Nephron (organoid): ENCODE measurements around the gene FASLG.

Source experiments
- H3K27ac Mint-ChIP-seq, 3 experiments: 2 replicates each; pipeline ENCODE4 v1.8.0; 2020; ENCODE audit warnings: mixed read lengths in 3 of 3, mild to moderate bottlenecking in 2 of 3, moderate library complexity in 1 of 3
- H3K27me3 Mint-ChIP-seq: 2 replicates; pipeline ENCODE4 v1.8.0; 2021; ENCODE audit warnings: low read depth, mild to moderate bottlenecking, moderate library complexity, mixed read lengths
- H3K36me3 Mint-ChIP-seq: 2 replicates; pipeline ENCODE4 v1.8.0; 2020; ENCODE audit warnings: low read depth, mixed read lengths
- H3K4me1 Mint-ChIP-seq: 2 replicates; pipeline ENCODE4 v1.8.0; 2020; ENCODE audit warnings: mixed read lengths
- H3K4me3 Mint-ChIP-seq, 3 experiments: 2 replicates each; pipeline ENCODE4 v1.8.0; 2020; ENCODE audit warnings: mild to moderate bottlenecking in 3 of 3, mixed read lengths in 3 of 3, moderate library complexity in 2 of 3
- H3K9me3 Mint-ChIP-seq: 2 replicates; pipeline ENCODE4 v1.8.0; 2020; ENCODE audit warnings: mixed read lengths
- CTCF ChIP-seq, 3 experiments: fragments of 200-600 bp; sonication (generic); IDR thresholded peaks; one replicate each; pipeline ENCODE4 v1.5.0; 2021; ENCODE audit warnings: antibody characterized with exemption in 3 of 3; ENCODE audit not compliant: unreplicated experiment in 3 of 3

FASLG gene

DNA sequence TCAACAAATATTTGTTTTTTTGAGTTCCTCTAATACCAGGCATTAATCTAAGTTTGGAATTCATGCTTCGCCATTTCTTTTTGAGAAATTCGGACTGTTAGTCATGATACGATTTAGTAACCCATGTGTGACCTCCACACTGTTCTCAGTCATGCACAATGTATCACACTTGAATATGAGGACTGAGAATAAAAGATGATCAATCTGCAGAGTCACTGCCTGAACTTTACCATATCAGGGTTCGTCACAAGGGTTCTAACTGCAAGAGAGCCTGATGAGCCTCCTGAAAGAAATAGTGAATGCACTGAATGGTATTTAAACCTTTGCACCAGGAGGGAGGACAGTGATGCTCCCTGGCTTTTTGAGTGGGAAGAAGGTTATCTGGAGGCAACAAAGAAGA, 10.9 kb upstream of the FASLG start:
- Mint-ChIP-seq H3K4me3 (no peak overlapping the region), H3K9me3 (no peaks in the 10 kb centered on the region), H3K4me1 (no peaks in the 10 kb centered on the region), H3K27me3 (no peaks in the 10 kb centered on the region), H3K27ac (no peak overlapping the region), H3K36me3 (no peaks in the 10 kb centered on the region)
- TF ChIP-seq CTCF (IDR thresholded peaks at IDR 0.05; ENCODE audit: unreplicated experiment in 3 of 3) = no peak

- H3K36me3 Mint-ChIP-seq = no peaks in the 10 kb centered on the region
- H3K4me1 Mint-ChIP-seq = no peaks in the 10 kb centered on the region
- no peaks in the 10 kb centered on the region for H3K27me3 Mint-ChIP-seq
- no peak for TF ChIP-seq CTCF (IDR thresholded peaks at IDR 0.05; ENCODE audit: unreplicated experiment in 3 of 3)
- no peaks in the 10 kb centered on the region for H3K9me3 Mint-ChIP-seq
- H3K4me3 Mint-ChIP-seq = no peak overlapping the region
- H3K27ac Mint-ChIP-seq = no peak overlapping the region
These were observed 8.3 kb upstream of the FASLG start for GRCh38 chr1:172650474-172651193.

DNA sequence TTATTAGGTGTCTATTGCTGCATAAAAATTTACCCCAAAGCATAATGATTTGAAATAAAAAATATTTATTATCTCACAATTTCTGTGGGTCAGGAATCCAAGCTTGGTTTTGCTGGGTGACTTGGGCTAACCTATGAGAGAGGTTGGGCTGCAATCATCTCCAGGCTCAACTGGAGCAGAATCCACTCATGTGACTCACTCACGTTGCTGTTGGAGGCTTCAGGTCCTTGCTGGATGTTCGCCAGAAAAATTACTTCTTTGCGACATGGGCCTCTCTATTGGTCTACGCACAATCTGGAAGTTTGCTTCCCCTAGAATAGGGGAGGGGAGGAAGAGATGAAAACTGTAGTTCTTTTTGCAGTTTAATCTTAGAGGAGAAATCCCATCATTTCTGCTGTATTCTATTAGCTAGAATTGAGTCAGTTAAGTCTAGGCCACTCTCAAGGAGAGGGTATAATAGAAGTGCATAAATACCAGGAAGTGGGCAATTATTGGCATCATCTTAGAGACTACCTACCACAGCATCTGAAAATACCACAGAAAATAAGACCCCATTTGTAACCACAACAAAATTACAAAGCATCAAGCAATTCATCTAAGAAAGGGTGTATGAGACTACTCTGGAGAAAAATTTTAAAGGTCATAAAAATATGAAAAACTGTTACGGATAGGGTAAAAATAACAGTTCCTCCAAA, 5.7 kb upstream of the FASLG start:
- no peak overlapping the region for H3K27ac Mint-ChIP-seq
- H3K27me3 Mint-ChIP-seq = no peaks in the 10 kb centered on the region
- H3K4me1 Mint-ChIP-seq = no peaks in the 10 kb centered on the region
- TF ChIP-seq CTCF (IDR thresholded peaks at IDR 0.05; ENCODE audit: unreplicated experiment in 3 of 3) = no peak
- H3K9me3 Mint-ChIP-seq = no peaks in the 10 kb centered on the region
- H3K36me3 Mint-ChIP-seq = no peaks in the 10 kb centered on the region
- H3K4me3 Mint-ChIP-seq = no peak overlapping the region

DNA sequence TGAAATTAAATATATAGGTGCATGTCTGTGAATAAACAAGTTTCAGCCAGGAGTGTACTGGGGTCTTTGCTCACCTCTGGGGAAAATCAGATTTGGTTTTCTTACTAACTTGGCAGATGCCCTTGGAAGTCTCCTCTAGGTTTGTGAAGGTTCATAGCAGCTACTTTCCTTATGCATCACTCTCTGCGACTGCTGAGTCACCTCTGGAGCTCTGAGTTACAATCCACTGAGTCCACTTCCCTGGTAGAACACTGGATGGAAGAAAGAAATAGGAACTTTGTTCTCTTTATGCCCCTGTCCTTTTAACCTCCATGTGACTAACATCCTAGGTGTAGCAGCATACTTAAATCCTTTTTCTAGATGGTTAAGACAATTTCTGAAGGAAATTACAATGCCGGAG, 4.4 kb upstream of the FASLG start:
- Mint-ChIP-seq H3K27ac (no peak overlapping the region), H3K27me3 (no peaks in the 10 kb centered on the region), H3K4me3 (no peak overlapping the region), H3K9me3 (no peaks in the 10 kb centered on the region), H3K4me1 (no peaks in the 10 kb centered on the region), H3K36me3 (no peaks in the 10 kb centered on the region)
- no peak for TF ChIP-seq CTCF (IDR thresholded peaks at IDR 0.05; ENCODE audit: unreplicated experiment in 3 of 3)

- no peaks in the 10 kb centered on the region for H3K9me3 Mint-ChIP-seq
- H3K4me1 Mint-ChIP-seq = no peaks in the 10 kb centered on the region
- H3K4me3 Mint-ChIP-seq = no peak overlapping the region
- no peaks in the 10 kb centered on the region for H3K36me3 Mint-ChIP-seq
- H3K27me3 Mint-ChIP-seq = no peaks in the 10 kb centered on the region
- H3K27ac Mint-ChIP-seq = no peak overlapping the region
- no peak for TF ChIP-seq CTCF (IDR thresholded peaks at IDR 0.05; ENCODE audit: unreplicated experiment in 3 of 3)
These were observed 2.3 kb upstream of the FASLG start for GRCh38 chr1:172656576-172656975.

- Mint-ChIP-seq H3K27ac (no peak overlapping the region), H3K4me1 (no peaks in the 10 kb centered on the region), H3K4me3 (no peak overlapping the region), H3K9me3 (no peaks in the 10 kb centered on the region), H3K36me3 (no peaks in the 10 kb centered on the region), H3K27me3 (no peaks in the 10 kb centered on the region)
- TF ChIP-seq CTCF (IDR thresholded peaks at IDR 0.05; ENCODE audit: unreplicated experiment in 3 of 3) = no peak
These were observed 1.3 kb upstream of the FASLG start for GRCh38 chr1:172657586-172657985.
